IMR-90 (cell line): ENCODE data around the gene DNAH6.

Source experiments
- BHLHE40 ChIP-seq: fragments of 150-350 bp; IDR thresholded peaks from 2 replicates; pipeline ENCODE4 v1.6.1; 2016; ENCODE audit warnings: mild to moderate bottlenecking, low read depth, low read length
- CHD1 ChIP-seq: IDR thresholded peaks from 2 replicates; pipeline ENCODE4 v1.6.1; 2012; ENCODE audit warnings: low read depth, low read length, improper control_type of control experiment
- CTCF ChIP-seq: conservative IDR thresholded peaks from 2 replicates; pipeline ENCODE4 v1.5.1; 2012; ENCODE audit warnings: mild to moderate bottlenecking, low read depth, low read length, improper control_type of control experiment
- MAFK ChIP-seq: IDR thresholded peaks from 2 replicates; pipeline ENCODE4 v1.6.1; 2012; ENCODE audit warnings: low read depth, low read length, improper control_type of control experiment
- MAZ ChIP-seq: IDR thresholded peaks from 2 replicates; pipeline ENCODE4 v1.6.1; 2012; ENCODE audit warnings: low read depth, mild to moderate bottlenecking, low read length, improper control_type of control experiment, moderate library complexity, borderline replicate concordance
- MXI1 ChIP-seq: IDR thresholded peaks from 2 replicates; pipeline ENCODE4 v1.6.1; 2012; ENCODE audit warnings: low read depth, mild to moderate bottlenecking, low read length, moderate library complexity, borderline replicate concordance
- POLR2A ChIP-seq: IDR thresholded peaks from 2 replicates; pipeline ENCODE4 v1.6.1; 2012; ENCODE audit warnings: mild to moderate bottlenecking, low read depth, low read length
- RAD21 ChIP-seq: IDR thresholded peaks from 2 replicates; pipeline ENCODE4 v1.6.1; 2012; ENCODE audit warnings: low read length, improper control_type of control experiment
- SMC3 ChIP-seq: fragments of 150-350 bp; IDR thresholded peaks from 2 replicates; pipeline ENCODE4 v1.6.1; 2016; ENCODE audit warnings: low read depth, mild to moderate bottlenecking, antibody characterized with exemption, low read length, moderate library complexity
- TF ChIP-seq, protein P1 (sequence below): fragments of 150-350 bp; IDR thresholded peaks from 2 replicates; pipeline ENCODE4 v1.6.1; 2017; ENCODE audit warnings: mild to moderate bottlenecking, antibody characterized with exemption, low read length, low read depth

DNA sequence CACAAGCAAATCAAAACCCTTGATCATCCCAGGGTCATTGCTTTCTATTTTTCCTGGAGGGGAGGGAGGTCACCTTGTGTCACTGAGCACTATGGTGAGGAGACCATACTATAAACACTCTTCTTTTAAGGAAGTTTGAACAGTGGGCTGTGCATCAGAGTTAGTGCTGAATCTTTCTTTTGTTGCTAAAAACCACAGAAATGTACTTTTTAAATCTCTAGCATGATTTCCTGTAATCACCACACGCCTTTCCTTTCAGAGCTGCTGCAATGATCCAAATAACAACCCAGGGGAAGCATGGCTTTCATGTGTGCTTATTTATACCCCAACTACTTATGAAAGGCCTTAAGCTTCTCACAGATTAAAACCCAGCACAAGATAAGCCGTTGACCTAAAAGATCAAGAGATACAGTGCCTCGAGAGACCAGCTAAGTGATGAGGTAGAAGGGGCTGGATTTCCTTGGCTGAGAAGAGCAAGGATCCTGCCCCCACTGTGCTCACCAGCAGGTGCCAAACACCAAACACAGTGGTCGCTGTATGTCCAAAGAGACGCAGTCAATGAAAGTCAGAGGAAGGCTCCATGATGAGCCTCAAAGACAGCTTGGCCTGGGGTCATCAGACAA lies 329.9 kb downstream of the DNAH6 start:
- no peak for TF ChIP-seq MAZ
- TF ChIP-seq SMC3 = no peak
- no peak for TF ChIP-seq POLR2A
- TF ChIP-seq MXI1 = no peak
- no peak for TF ChIP-seq CTCF
- no peak for TF ChIP-seq BHLHE40
- TF ChIP-seq CHD1 = no peak
- TF ChIP-seq RAD21 = no peak
- no peak for TF ChIP-seq MAFK
- TF ChIP-seq, protein P1, sequence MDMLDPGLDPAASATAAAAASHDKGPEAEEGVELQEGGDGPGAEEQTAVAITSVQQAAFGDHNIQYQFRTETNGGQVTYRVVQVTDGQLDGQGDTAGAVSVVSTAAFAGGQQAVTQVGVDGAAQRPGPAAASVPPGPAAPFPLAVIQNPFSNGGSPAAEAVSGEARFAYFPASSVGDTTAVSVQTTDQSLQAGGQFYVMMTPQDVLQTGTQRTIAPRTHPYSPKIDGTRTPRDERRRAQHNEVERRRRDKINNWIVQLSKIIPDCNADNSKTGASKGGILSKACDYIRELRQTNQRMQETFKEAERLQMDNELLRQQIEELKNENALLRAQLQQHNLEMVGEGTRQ = no peak
